NCI-H1105 treated with DMSO at 0.1 percent for 48 hours (cell line): ENCODE results near the gene ISG15.
"Not testable (repeated sequence)": the region's sequence is repeated elsewhere in the genome, so short reads cannot be mapped to it uniquely, and the experiment has no call there.

Experiments used
- DNase-seq: peaks from one replicate; lab custom pipeline; 2025; lab: John Stamatoyannopoulos, UW

ISG15 gene

DNA sequence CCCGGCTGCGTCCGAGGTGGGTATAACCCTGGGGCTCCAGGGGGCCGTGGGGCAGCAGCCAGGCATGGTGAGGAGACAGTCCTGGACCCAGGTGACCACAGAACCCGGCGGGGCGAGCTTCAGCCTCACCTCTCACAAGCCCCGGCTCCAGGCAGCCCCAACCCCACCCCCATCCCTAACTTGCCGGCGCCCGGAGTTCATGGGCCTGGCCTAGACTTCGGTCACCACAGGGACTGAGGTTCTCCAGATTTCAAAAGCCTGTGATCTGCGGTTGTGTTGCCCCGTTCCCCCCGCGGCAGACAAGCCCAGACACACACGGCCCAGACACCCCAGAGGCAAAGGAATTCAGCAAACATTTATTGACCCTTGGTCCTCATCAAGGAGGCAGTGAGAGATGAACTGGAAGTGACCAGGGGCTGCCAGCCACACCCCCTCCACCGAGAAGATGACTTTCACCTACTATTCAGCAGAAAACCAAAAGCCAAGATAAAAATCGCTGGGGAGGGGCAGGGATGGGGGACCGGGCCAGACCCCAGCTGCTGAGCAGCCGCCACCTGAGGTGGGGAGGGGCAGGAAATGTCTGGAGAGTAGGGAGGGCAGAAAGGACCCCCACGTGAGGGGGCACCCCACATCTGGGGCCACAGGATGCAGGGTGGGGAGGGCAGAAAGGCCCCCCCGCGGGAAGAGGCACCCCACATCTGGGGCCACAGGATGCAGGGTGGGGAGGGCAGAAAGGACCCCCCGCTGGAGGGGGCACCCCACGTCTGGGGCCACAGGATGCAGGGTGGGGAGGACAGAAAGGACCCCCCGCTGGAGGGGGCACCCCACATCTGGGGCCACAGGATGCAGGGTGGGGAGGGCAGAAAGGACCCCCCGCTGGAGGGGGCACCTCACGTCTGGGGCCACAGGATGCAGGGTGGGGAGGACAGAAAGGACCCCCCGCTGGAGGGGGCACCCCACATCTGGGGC lies 17.3 kb upstream of the ISG15 start:
- DNase-seq: no peak

DNA sequence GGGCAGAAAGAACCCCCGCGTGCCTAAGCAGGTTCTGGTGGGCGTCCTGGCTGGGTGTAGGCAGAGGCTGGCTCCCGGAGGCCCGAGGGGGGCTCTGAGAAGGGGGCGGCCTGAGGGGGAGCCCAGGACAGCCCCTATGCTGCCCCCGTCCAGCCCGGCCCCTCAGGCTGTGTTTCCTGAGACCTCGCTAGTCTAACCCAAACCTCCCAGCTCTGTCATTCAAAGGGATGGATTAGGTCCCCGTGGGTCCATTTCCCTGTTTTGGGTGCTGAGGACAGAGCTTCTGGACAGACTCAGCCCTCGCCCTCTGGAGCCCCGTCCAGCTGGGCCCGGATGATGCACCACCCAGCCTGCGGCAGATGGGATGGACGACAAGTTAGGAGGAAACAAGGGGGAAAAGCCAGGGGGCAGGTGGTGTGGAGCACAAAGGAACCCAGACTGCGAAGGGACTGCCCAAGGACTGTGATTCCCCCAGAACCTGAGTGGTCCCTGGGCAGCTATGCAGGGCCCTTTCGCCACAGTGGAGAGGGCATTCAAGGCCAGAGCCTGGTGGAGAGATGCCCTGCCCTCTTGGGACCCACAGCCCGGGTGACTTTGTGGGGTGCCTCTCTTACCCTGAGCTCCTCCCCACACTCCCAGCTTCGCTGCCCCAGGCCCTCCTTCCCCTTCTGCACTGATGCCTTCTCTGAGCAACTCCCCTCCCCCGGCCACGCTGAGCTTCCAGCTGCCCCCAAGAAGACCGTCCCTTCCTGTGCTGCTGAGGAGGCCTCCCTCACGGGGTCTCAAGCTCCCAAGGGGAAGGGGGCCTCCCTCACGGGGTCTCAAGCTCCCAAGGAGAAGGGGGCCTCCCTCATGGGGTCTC lies 16.2 kb upstream of the ISG15 start:
- no peak for DNase-seq

DNA sequence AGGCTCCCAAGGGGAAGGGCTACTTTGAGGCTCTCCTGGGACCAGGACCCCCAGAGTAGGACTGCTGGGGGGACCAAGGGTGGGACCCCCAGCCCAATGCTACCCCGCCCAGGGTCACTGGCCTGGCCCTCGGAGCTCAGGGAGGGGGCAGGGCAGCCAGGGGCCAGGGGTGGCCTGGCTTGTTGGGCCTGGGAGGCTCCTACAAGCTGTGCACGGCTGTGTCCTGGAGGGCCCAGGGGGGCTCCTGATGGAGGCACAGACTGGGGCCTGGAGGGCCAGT lies 15.6 kb upstream of the ISG15 start:
- no peak for DNase-seq

DNA sequence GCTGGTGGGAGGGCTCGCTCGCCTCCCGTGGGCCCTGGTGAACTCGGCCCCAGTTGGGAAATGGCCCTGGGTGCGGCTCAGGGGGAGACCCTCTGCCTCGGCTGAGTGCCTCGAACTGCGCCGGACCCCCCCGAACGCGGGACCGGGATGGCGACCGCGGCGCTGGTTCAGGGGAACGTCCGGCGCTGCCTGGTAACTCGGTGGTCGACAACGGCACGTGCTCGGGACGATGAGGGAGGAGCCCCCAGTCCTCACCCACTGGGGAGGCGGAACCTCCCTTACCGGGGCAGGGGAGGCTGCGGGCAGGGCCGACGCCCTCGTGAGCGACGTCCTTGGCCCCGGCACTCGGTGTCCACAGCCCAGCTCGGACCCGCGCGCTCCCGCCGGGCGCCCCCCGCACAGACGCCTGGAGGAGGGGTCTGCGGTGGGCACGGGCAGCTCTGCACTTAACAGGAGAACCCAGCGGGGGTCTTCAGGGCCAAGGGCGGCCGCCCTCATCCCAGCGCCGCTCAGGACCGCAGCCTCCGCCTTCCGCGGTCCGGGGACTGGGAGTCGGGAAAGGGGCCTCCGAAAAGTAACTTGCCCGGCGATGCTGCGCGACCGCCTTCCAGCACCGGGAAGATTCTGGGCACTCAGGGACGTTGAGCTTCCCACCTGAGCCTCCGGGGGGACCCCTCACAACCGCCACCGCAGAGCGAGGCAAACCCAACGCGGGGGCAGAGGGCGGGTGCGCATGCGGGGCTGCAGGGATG lies 15.1 kb upstream of the ISG15 start:
- no peak for DNase-seq

DNA sequence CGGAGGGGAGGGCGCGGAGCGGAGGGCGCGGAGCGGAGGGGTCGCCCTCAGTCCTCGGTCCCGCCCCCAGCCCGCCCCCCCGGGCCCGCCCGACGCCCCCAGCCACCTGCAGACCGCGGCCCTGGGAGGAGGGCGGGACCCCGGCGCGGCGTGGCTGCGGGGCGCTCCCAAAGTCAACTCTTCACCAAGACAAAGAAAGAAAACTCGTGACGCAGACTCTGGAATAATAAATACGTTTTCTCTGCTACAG lies 14.6 kb upstream of the ISG15 start:
- peak; percentile 21 for DNase-seq

DNA sequence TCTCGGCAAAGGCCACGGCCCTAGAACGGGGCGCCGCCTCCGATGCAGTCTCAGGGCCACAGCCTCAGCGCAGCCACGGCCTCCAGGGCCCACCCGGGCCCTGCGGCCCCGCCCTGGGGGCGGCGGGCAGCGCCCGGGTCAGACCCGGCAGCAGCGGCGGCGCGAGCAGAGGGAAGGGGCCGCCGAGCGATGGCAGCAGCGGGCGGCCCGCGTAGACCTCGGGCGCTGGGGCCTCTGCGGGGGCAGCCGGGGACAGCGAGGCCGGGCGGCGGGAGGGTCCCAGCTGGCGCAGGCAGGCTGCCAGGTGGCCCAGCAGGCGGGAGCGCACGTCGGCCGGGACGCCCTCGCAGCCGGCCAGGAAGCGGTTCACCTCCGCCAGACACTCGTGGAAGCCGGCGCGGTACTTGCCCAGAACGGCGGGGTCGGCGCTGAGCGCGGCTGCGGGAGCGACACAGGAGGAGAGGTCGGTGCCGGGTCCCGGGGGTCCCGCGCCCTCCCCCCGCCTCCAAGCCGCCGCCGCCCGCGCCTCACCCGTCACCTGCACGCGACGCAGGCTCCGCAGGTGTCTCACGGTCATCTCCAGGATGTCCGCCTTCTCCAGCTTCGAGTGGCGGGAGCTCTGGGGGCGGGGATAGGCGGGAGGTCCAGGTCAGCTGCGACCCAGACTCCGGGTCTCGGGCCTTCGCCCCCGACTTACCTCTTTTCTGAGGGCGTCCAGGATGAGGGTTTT lies 14.1 kb upstream of the ISG15 start:
- DNase-seq: no peak

DNA sequence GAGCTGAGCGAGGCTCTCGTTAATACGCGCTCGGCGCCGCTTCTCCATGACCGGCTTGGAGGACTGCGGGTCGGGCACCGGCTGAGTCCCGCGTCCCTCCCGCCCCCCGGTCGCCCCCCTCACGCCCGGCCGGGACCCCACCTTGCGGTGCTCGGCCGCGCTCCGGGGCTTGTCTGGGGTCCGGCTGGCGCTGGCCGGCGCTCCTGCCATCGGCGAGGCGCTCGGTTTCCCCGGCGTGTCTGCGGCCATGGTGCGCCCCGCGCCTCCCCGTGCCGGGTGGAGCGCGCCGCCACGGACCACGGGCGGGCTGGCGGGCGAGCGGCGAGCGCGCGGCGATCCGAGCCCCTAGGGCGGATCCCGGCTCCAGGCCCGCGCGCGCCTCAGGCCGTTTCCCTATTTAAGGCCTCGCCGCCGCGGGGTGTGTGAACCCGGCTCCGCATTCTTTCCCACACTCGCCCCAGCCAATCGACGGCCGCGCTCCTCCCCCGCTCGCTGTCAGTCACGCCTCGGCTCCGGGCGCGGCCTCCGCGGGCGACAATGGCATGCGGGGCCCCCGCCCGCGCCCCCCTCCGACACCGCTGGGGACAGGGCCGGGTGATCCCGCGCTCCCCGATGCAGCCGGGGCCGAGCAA lies 13.5 kb upstream of the ISG15 start, which contains the start of gene HES4:
HES4 (minus strand) TSS at position 373 of the 632 bp plus-strand sequence; CDS start at position 249, 124 bp downstream.
- DNase-seq: peak; percentile 82

DNA sequence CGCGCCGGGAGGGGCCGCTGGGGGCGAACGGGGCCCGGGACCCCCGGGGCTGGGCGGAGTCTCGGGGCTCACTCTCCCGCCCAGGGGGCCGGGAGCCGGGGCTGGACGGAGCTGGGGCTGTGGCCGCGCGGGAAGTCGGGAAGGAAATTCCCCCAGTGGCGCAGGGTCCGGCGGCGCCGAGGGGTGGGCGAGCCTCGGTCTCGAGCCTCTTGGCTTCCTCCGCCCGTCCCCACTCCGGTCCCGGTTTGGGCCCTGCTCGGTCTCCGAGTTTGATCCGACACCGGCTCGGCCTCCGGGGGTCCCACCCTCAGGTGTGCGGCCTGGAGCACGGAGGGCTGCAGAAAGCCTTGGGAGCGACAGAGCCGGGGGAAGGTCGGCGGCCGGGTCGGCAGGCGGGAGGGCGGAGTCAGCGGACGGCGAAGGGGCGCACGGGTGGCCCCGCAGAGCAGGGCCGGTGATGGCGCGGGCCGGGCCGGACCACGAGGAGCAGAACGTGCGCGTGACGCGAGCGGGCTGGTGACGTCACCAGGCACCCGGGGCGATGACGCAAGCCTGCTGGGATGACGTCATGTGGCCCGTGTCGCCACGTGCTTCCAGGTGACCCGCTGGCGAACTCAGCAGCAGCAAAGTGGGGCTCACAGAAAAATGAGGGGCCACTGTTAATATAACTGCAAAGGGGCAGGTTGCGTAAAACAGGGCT lies 12.8 kb upstream of the ISG15 start:
- DNase-seq: peak; percentile 52

DNA sequence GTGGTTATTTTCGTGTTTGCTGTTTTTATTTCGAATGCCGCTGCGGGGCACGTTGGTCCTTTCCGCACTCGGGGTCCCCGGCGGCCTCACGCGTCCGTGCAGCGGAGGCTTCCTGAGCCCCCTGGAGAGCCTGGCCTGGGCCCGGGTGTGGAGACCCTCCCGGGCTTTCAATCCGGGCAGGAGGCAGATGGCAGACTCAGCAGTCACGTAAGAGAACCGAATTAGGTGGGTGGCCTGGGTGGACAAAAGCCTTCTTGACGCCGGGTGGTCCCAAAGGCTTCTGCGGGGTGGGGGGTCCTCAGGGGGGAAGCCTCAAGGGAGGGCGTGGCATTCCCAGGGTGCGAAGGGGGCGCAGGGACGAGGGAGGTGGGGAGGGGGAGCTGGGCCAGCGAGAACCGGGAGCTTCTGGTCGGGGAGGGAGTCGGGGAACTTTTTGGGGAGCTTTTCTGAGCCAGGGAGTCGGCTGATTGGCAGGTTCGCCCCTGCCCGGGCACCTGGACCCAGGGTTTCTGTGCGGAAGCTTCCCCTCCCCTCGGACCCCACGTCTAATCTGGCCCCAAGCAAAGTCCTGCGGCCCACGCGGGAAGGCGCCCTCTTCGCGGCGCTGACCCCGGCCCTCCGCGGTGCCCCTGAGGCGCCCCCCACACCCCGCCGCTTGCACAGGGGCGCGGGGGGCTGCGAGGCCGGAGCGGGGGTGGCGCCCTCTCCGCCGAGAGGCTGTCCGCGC lies 12.1 kb upstream of the ISG15 start:
- no peak for DNase-seq

DNA sequence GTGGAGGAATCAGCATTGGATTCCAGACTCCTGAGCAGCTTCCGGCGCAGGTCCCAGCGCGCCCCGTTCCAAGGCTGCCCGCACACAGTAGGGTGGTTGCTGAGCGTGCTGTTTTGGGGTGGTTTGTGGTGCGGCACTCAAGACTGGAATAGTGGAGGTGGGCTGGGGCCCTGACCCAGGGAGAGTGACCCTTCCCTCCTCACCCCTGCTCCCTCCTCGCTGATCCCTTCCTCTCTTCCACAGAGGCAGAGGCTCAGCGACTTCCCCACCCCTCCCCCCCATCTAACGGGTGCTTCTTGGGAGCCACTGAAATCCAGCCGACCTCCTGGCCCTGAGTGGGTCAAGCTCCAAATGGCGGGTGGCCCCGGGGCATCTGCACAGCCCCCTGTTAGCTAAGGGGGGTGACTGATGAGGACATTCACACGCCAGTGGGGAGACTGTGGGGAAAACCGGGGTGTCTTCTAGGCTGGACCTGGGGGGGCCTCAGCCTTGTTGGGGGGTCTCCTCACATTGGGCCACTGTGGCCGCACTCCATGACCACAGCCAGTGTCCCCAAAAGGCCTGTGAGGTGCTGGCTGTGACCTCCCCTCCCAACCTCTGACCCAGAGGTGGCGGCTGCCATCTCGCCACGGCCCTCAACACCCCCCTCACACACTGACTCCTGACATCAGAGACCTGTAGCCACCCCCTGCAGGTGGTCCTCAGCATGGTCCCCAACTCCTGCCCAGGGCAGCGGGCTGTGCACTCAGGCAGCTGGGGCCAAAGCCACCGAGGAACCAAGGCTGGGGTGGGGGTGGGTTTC lies 9.5 kb upstream of the ISG15 start:
- no peak for DNase-seq

DNA sequence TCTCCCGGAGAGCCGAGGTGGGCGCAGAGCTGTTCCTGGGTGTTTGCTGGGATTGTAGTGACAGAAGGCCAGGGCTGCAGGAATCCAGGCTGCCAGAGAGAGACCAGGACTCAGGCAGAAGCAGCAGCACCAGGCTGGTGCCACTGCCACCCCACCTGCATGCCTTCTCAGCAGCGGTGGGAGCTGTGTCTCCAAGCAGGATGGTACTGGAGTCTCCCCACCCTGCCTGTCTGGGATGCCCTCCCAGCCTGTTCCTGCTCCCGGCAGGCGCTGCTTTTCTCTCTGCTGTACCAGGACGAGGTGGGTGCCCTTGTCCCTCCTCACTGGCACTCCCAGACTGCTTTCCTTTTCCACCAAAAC lies 8.9 kb upstream of the ISG15 start:
- DNase-seq: no peak

DNA sequence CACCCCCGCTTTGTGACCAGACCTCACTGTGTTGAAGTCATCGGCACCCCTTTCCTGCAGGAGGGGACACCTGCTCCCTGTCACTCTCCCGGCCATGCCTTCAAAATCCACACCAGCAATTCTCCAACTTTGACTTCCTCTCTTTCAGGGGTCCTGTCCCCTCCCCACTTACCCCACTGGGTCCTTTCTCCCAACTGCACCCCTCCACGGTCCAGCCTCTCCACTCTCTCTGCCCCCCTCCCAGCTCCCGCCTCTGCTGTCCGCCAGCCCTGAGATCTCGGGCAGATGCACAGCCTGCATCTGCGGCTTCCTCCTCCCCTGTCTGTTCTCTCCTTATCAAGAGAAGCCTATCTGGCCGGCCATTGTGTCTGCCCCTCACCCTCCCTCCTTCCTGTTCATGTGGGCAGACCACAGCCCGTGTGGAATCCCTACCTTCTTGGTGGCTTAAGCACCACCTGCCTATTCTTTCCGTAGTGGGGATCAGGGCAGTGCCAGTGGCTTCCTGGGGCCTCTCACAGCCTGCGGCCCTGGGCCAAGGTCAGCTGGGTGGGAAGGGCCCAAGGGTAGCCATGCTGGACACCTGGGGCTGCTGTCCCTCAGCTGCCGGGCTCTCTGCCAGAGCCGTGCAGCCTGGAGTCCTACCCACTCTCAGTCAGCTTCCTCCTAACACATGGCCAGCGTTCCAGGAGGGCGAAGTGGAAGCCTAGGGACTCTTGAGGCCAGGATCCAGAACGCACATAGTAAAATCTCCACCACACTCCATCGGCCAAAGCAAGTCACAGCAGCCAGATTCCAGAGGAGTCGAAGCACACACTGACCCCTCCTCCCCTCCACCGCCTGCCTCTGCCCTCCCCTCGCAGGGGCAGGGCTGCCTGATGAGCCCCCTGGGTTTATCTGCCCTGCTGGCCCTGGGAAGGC lies 8.3 kb upstream of the ISG15 start:
- no peak for DNase-seq

DNA sequence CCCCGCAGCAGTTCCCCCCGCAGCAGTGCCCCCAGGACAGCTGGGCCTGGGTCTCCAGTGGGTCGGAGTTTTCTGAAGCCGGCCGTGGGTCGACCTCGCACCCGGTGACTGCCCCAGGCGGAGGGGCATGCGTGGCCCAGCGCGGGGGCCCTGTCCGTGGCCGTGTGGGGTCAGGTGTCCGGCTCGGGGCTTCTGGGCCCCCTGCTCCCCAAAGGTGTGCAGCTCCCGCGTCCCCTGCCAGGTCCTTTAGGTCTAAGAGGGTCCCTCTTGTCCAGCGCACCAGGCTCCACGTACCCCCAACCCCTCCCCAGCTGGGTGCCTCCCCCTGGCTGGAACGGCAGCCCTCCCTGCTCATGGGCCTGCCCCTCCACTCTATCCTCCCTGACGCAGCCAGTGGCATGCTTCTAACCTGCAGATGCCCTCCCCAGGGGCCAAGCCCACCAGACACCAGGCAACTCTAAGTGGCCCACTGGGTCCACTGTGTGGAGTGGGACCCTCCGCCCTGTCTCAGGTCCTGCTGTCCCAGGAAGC lies 7.5 kb upstream of the ISG15 start:
- no peak for DNase-seq

DNA sequence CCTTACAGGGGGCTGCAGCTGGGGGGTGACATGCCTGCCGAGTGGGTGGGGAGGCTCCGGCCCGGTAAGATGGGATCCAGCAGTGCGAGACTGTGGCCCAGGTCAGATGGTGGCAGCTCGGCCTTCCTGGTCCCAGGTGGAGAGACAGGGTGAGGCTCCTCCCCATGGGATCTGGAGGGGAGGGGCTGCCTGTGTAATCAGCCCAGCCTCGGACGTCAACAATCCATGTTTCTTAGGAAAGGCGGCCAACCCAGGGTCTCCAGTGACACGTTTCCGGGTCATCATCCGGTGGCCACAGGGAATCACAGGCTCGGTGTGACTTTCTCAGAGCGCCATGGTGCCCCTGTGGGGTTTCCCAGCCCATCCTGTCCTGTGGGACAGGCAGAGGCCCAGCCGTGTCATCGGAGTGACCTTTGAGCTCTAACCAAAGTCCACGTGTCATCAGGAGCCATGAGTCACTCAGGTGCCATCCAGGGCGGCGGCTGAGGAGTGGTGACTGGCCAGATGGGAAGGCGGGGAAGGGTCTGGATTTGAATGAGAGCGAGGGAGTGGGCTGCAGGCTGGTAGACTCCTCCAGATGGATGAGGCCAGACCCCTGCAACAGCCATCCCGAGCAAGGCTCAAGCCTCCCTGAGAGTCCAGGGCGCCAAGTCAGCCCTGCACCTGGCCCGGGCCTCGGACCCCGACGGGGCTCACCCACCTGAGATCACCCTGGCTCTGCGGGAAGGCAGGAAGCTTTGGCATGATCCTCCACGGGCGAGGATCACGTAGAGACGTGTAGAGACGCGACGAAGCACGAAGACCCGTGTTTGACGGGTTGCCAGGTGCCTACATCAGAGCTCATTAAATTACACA lies 6.8 kb upstream of the ISG15 start:
- no peak for DNase-seq

DNA sequence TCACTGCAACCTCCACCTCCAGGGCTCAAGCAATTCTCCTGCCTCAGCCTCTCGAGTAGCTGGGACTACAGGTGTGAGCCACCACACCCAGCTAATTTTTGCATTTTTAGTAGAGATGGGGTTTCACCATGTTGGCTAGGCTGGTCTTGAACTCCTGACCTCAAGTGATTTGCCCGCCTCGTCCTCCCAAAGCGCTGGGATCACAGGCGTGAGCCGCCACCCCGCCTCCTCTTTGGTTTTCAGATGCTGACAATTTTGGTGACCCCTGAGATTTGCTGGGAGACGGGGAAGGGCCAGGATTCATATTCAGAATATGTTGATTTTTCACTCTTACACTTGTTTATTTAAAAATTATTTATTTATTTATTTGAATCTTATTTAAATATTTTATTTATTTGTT lies 3.2 kb upstream of the ISG15 start:
- not testable (repeated sequence) for DNase-seq

DNA sequence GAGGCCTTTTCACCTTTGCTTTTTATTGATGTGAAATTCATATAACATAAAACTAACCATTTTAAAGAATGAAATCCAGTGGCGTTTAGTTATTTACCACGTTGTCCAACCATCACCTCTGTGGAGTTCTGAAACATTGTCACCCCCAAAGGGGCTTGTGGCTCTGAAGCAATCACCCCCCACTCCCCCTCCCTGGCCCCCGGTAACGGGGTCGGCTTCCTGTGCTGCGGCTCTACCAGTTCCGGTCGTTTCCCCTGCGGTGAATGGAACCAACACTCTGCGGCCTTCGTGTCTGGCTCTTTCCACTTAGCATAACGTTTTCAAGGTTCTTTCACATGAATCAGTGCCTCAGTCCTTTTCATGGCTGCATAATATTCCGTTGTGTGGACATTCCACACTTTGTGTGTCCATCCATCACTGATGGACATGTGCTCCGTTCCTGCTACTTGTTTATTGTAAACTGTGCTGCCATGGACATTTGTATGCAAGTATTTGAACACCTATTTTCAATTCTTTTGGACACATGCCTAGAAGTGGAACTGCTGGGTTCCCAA lies 1.8 kb upstream of the ISG15 start:
- no peak for DNase-seq

DNA sequence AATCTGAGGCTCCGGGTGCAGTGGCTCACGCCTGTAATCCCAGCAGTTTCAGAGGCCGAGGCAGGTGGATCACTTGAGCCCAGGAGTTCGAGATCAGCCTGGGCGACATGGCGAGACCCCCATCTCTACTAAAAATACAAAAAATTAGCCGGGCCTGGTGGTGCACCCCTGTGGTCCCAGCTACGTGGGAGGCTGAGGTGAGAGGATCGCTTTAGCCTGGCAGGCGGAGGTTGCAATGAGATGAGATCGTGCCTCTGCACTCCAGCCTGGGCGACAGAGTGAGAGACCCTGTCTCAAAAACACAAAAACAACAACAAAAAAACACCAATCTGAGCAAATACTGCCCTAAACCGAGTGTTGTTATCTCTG lies 577 bp upstream of the ISG15 start:
- not testable (repeated sequence) for DNase-seq
